Measurements from ENCODE around the gene CD47. TPM values are rescaled to one million over a fixed set of nuclear protein-coding genes. Genes with fewer than 3 reads are reported as not detected.
A peak's percentile ranks its signal among the peaks of the same experiment; 100 is the strongest.

CD47 gene
- total RNA-seq, 1 experiment from 2014 or later = 16.3 TPM

- TF ChIP-seq E2F5 (CRISPR knock-in tag; IDR thresholded peaks at IDR 0.05) (peak; percentile 36; the same call in 1 of the 2 replicates), STAT6 (CRISPR knock-in tag; conservative IDR thresholded peaks at IDR 0.05; ENCODE audit: low read depth) (no peak), ERG (CRISPR knock-in tag; IDR thresholded peaks at IDR 0.05) (no peak), NFYB (CRISPR knock-in tag; conservative IDR thresholded peaks at IDR 0.05; ENCODE audit: low read depth) (no peak), TEAD4 (CRISPR knock-in tag; IDR thresholded peaks at IDR 0.05) (no peak), TCF7 (CRISPR knock-in tag; IDR thresholded peaks at IDR 0.05; ENCODE audit: low read depth) (no peak), PRDM15 (CRISPR knock-in tag; IDR thresholded peaks at IDR 0.05) (0 out of 2 replicates have a peak, but pooled peaks have one; percentile 25), NR2C2 (CRISPR knock-in tag; IDR thresholded peaks at IDR 0.05) (no peak), PREB (CRISPR knock-in tag; IDR thresholded peaks at IDR 0.05; ENCODE audit: borderline replicate concordance) (no peak), FOXK1 (CRISPR knock-in tag; IDR thresholded peaks at IDR 0.05) (peak; percentile 79), NFE2L1 (CRISPR knock-in tag; IDR thresholded peaks at IDR 0.05) (no peak; the same call in 1 of the 2 replicates), IRF2 (CRISPR knock-in tag; IDR thresholded peaks at IDR 0.05; ENCODE audit: borderline replicate concordance, low read depth) (no peak), TEAD1 (CRISPR knock-in tag; IDR thresholded peaks at IDR 0.05) (peak; percentile 82; the same call in 1 of the 2 replicates), ZNF232 (CRISPR knock-in tag; IDR thresholded peaks at IDR 0.05) (no peak), SMAD3 (CRISPR knock-in tag; IDR thresholded peaks at IDR 0.05; ENCODE audit: borderline replicate concordance) (no peak), ZNF532 (CRISPR knock-in tag; IDR thresholded peaks at IDR 0.05; ENCODE audit: borderline replicate concordance) (no peak), ARID4B (CRISPR knock-in tag; IDR thresholded peaks at IDR 0.05; ENCODE audit: borderline replicate concordance) (no peak; the same call in none of the 2 replicates), TP53 (CRISPR knock-in tag; IDR thresholded peaks at IDR 0.05) (0 out of 2 replicates have a peak, but pooled peaks have one; percentile 25)
Observed at GRCh38 chr3:108090701-108091497, at the start of gene CD47 (continued).
